AG04450 (cell line): Measurements from ENCODE around the gene CORIN. TPM values are rescaled to one million over a fixed set of nuclear protein-coding genes. Genes with fewer than 3 reads are reported as not detected.

Experiments
- CTCF ChIA-PET: fragments of 300-600, 350-600 bp; formaldehyde crosslinking; extraction: SDS; loops from one replicate; lab custom pipeline; 2022; ENCODE audit warnings: antibody characterized with exemption, inconsistent platforms; lab: Charles Lee
- POLR2A ChIA-PET: fragments of 350-600 bp; formaldehyde crosslinking; extraction: SDS; loops from one replicate; lab custom pipeline; 2021; ENCODE audit warnings: antibody characterized with exemption, inconsistent platforms; lab: Yijun Ruan, JAX
- DNase-seq: peaks from one replicate; pipeline ENCODE4 v3.0.0-alpha.2; 2011; ENCODE audit warnings: low read depth, low spot score
- H3K27ac ChIP-seq: one replicate; pipeline ENCODE4 v1.5.1; 2012; ENCODE audit warnings: low read depth, low read length, control low read depth
- H3K27me3 ChIP-seq: one replicate; pipeline ENCODE4 v1.6.0; 2012; ENCODE audit warnings: low read length; ENCODE audit not compliant: control insufficient read depth, insufficient read depth
- H3K4me3 ChIP-seq: 2 replicates; pipeline ENCODE4 v1.5.1; 2011; ENCODE audit warnings: mild to moderate bottlenecking, low read depth, low read length, control low read depth
- H3K9me3 ChIP-seq: 2 replicates; pipeline ENCODE4 v1.5.1; 2012; ENCODE audit warnings: low read length; ENCODE audit not compliant: control insufficient read depth, insufficient read depth
- polyA plus RNA-seq: library from polyadenylated mRNA; depleted of rRNA; stranded (reverse); fragments of >200 nt; gene quantifications from 2 replicates; pipeline ENCODE4 v1.2.3, GENCODE V29; 2011
- TF ChIP-seq, protein P1 (sequence below): IDR thresholded peaks from 2 replicates; pipeline ENCODE4 v1.5.1; 2011; ENCODE audit warnings: low read depth, low read length, control low read depth, inconsistent platforms

CORIN gene
- polyA plus RNA-seq, 1 experiment: 29.6 TPM

DNA sequence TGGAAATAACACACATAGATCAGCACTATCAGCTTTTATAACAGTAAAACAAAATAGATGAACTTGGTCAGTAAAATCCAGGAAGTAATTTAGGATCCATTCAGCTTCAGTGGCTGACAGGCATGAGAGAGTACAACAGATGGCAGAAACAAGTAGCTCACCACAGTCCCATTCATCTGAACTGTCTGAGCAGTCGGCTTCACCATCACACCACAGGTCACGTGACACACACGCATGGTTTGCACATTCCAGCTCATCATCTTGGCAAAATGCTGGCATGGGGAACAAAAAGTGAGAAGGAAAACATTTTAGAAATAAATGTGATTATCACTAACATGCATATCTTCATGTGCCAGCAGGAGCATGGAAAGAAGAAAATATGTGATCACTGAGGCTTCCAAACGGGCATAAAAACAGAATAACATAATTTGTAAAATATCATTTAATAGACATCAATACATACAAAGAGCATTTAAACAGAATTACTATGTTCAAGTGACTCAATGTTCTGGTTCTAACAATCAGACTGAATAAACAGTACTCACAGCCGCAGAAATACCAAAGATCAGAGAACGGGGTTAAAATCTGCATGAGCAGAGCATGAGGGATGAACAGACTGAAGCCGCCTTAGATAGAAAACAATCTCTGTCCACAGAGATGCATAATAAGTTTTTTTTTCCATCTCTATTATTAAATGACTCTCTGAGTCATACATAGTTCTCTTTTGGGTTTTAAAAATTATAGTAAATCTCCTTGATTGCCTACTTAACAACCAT lies 194.7 kb downstream of the CORIN start:
- CTCF ChIA-PET: interaction anchor here (1.0 to 1.4 kb wide), 3 partner anchors 26 to 193 kb away, joined by 3 to 7 read pairs (median 3); no protein-coding TSS in a partner anchor
- POLR2A ChIA-PET: no interaction called here
- H3K4me3 ChIP-seq: no peak overlapping the region
- no peak for DNase-seq
- no peaks in the 10 kb centered on the region for H3K9me3 ChIP-seq
- TF ChIP-seq, protein P1, sequence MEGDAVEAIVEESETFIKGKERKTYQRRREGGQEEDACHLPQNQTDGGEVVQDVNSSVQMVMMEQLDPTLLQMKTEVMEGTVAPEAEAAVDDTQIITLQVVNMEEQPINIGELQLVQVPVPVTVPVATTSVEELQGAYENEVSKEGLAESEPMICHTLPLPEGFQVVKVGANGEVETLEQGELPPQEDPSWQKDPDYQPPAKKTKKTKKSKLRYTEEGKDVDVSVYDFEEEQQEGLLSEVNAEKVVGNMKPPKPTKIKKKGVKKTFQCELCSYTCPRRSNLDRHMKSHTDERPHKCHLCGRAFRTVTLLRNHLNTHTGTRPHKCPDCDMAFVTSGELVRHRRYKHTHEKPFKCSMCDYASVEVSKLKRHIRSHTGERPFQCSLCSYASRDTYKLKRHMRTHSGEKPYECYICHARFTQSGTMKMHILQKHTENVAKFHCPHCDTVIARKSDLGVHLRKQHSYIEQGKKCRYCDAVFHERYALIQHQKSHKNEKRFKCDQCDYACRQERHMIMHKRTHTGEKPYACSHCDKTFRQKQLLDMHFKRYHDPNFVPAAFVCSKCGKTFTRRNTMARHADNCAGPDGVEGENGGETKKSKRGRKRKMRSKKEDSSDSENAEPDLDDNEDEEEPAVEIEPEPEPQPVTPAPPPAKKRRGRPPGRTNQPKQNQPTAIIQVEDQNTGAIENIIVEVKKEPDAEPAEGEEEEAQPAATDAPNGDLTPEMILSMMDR: no peak
- H3K27ac ChIP-seq: no peak overlapping the region
- H3K27me3 ChIP-seq: no peaks in the 10 kb centered on the region

DNA sequence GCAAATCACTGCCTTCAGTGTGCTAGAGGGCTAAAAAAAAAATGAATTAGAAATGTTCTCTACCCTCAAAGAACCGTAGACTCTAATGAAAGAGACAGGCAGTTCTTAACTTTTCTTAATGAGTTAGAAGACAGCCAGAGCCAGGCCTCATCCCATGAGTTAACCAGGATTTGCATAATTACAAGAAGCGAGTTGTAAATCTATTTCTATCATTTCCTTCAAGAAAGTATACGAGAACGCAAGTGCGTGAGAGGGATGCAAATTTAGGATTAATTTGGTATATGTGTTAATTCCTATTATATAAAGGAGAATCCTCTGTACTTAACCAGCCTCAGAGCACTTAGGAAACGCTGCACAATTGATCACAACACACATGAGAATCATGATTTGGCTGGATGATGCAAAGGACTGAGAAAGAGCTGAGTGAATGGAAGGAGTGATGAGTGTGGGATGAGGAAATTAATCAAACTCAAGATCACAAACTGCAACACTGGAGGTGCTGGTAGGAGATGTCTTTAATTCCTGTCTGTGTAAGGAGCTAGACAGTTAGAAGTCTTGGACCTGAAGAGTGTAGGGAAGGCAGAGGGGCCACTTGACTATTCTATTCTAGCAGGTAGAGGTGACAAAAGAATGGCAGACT lies 195.6 kb downstream of the CORIN start:
- no peak for DNase-seq
- ChIA-PET CTCF (interaction anchor here (1.0 to 1.4 kb wide), 3 partner anchors 27 to 194 kb away, joined by 3 to 7 read pairs (median 3); no protein-coding TSS in a partner anchor), POLR2A (no interaction called here)
- Histone ChIP-seq H3K27ac (no peak overlapping the region), H3K9me3 (peaks cover 3% of the 10 kb centered on the region; the same call in 1 of the 2 replicates), H3K27me3 (no peaks in the 10 kb centered on the region), H3K4me3 (no peak overlapping the region)
- TF ChIP-seq, protein P1: no peak

DNA sequence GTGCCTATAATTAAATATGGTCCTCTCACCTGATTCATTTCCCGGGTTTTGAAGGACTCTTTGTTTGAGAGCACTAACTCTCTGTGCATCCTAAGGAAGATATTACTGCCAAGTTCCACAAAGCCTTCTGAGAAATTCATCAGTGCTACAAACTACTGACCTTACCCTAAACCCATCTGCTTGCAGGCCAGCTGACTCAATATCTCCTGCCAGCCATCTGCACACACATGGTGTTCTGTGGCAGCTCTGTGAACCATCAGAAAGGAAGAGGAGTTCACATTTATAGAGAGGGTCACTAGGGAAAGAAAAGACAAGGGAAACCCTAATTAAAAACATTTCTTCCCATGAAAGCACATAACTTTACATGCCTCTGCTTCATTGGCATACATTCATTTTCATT lies 196.1 kb downstream of the CORIN start:
- CTCF ChIA-PET: interaction anchor here (1.4 kb wide), 1 partner anchor 27 kb away, joined by 7 read pairs; no protein-coding TSS in a partner anchor
- Histone ChIP-seq H3K4me3 (no peak overlapping the region), H3K27me3 (no peaks in the 10 kb centered on the region), H3K27ac (no peak overlapping the region), H3K9me3 (peaks cover 3% of the 10 kb centered on the region; the same call in 1 of the 2 replicates)
- POLR2A ChIA-PET: no interaction called here
- TF ChIP-seq, protein P1: no peak
- no peak for DNase-seq

DNA sequence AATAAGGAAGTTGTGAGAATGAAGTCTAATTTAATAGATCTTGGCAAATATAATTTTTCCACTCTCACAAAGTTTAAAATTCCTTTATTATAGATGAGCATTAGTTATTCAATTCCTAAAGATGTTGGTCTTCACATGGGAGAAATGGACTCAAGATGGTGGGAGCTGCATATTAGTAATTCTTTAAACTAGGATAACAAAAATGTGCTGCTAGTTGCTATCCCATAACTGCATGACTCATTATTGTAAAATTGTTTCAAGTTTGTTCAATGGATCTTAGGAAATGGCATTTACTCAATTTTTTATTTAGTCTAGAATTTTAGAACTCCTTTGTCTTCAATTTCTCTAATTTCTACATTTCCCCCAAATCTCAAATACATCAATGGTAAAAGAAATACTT lies 197.0 kb downstream of the CORIN start:
- H3K9me3 ChIP-seq: peaks cover 3% of the 10 kb centered on the region; the same call in 1 of the 2 replicates
- no peak for DNase-seq
- ChIA-PET CTCF (no interaction called here), POLR2A (no interaction called here)
- H3K27me3 ChIP-seq: no peaks in the 10 kb centered on the region
- TF ChIP-seq, protein P1: no peak
- no peak overlapping the region for H3K4me3 ChIP-seq
- no peak overlapping the region for H3K27ac ChIP-seq

DNA sequence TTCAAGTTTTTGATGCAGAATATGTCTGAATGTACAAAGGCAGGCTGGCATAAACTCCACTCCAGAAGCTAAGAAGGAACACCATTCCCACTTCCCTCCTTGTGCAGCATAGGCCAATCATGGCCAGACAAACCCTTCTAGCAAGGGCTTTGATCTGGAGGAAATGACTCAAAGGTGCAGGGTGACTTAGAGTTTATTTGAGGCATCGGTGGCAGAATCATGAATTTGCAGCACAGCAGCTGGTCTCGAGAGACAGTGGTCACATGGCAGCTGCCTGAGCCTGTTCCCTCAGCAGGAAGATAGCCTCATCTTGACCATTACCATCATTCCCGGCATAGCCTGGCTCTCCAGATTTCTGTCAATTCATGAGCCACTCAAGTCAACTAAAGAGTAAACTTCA lies 198.3 kb downstream of the CORIN start:
- H3K4me3 ChIP-seq: no peak overlapping the region
- TF ChIP-seq, protein P1: no peak
- no peak for DNase-seq
- POLR2A ChIA-PET: no interaction called here
- CTCF ChIA-PET: no interaction called here
- H3K27ac ChIP-seq: no peak overlapping the region
- H3K27me3 ChIP-seq: no peaks in the 10 kb centered on the region
- peaks cover 3% of the 10 kb centered on the region; the same call in 1 of the 2 replicates for H3K9me3 ChIP-seq
